Activated T-helper 17 cell treated with anti-CD3 and anti-CD28 coated beads, Interleukin-2, amount 50 U/mL, for 72 hours (primary cell): ENCODE measurements around the gene NSL1. TPM values are rescaled to one million over a fixed set of nuclear protein-coding genes. Genes with fewer than 3 reads are reported as not detected.
"Not testable (repeated sequence)": the region's sequence is repeated elsewhere in the genome, so short reads cannot be mapped to it uniquely, and the experiment has no call there.

ENCODE experiments used
- ATAC-seq: fragments of 150-1000 bp; cut with Tn5 transposase; replicated peaks from 2 replicates; pipeline ENCODE4 v1.10.0; 2021; ENCODE audit warnings: mild to moderate bottlenecking, moderate library complexity
- H3K27ac Mint-ChIP-seq: one replicate; pipeline ENCODE4 v1.8.0; 2022; ENCODE audit warnings: mixed read lengths
- H3K27me3 Mint-ChIP-seq: one replicate; pipeline ENCODE4 v1.8.0; 2022; ENCODE audit warnings: mixed read lengths
- H3K36me3 Mint-ChIP-seq: one replicate; pipeline ENCODE4 v1.8.0; 2022; ENCODE audit warnings: low read depth, mild to moderate bottlenecking, mixed read lengths
- H3K4me1 Mint-ChIP-seq: one replicate; pipeline ENCODE4 v1.8.0; 2022; ENCODE audit warnings: mixed read lengths
- H3K4me3 Mint-ChIP-seq: one replicate; pipeline ENCODE4 v1.8.0; 2022; ENCODE audit warnings: mild to moderate bottlenecking, mixed read lengths
- H3K9me3 Mint-ChIP-seq: one replicate; pipeline ENCODE4 v1.8.0; 2022; ENCODE audit warnings: mixed read lengths
- total RNA-seq, 2 donors: library from RNA; stranded (reverse); gene quantifications; one replicate each; pipeline ENCODE4 v1.2.3, GENCODE V29; 2022

The NSL1 gene
- total RNA-seq, 2 donors from 2014 or later = 26.2 to 40.0 TPM

DNA sequence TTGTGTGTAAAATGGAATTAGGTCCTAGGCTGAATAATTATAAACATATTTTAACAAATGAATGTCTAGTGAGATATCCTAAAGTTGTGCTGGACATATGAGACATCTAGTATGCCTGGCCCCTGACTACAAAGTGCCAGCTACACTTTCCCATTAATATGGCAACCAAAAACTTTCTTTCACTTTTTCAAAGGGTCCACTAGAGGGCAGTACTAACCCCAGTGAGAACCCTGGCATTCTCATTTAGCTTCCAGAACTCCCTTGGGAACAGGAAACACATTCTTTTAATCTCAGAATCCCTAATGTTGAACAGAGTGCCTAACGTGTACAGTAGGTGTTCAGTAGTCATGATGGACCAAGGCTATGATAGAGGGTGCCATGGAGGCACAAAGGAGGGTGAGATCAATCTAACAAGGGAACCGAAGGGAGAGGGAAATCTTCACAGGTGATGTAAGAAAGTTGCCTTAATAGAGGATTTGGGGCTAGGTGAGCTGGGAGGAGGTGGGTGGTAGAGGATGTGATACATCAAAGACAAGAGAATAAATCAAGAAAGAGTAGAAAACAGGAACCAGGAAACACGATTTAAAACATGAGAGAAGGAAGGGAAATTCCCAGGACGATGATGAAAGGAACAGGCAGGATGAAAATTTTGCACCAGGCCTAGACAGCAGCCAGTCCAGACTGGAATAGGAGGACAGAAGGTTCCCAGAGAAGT is 41.6 kb downstream of the NSL1 start:
- no peaks in the 10 kb centered on the region for H3K9me3 Mint-ChIP-seq
- peak; percentile 66 for ATAC-seq
- no peaks in the 10 kb centered on the region for H3K36me3 Mint-ChIP-seq
- peak overlapping the region; percentile 67 for H3K4me3 Mint-ChIP-seq
- no peaks in the 10 kb centered on the region for H3K27me3 Mint-ChIP-seq
- peaks cover 28% of the 10 kb centered on the region for H3K4me1 Mint-ChIP-seq
- H3K27ac Mint-ChIP-seq = peak overlapping the region; percentile 72

DNA sequence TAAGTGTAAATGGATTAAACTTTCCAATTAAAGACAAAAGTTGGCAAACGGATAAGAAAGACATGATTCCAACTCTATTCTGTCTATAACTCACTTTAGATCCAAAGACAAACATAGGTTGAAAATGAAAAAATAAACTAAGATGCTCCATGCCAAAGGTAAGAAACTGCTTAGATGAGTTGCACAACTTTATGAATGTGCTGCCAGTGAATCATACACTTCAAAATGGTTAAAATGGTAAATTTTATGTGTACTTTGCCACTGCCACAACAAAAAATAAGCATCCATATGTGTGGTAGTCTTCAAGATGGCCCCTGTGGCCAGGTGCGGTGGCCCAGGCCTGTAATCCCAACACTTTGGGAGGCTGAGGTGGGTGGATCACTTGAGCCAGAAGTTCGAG is 45.0 kb downstream of the NSL1 start:
- no peaks in the 10 kb centered on the region for H3K27me3 Mint-ChIP-seq
- H3K4me1 Mint-ChIP-seq = peaks cover 19% of the 10 kb centered on the region
- no peaks in the 10 kb centered on the region for H3K9me3 Mint-ChIP-seq
- ATAC-seq = no peak
- no peak overlapping the region for H3K27ac Mint-ChIP-seq
- no peak overlapping the region for H3K4me3 Mint-ChIP-seq
- peaks cover 9% of the 10 kb centered on the region for H3K36me3 Mint-ChIP-seq

DNA sequence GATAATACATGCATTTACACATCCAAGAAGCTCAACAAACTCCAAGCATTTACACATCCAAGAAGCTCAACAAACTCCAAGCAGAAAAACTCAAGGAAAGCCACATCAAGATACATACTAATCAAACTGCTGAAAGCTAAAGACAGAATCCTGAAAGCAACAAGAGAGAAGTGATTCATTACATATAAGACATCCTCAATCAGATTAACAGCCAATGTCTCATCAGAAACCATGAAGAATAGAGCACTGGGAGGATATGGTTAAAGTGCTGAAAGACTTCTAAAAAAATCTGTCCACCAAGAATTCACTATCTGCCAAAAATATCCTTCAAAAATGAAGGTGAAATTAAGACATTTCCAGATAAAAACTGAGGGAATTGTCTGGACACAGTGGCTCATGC is 46.3 kb downstream of the NSL1 start:
- ATAC-seq = no peak
- H3K9me3 Mint-ChIP-seq = no peaks in the 10 kb centered on the region
- no peaks in the 10 kb centered on the region for H3K27me3 Mint-ChIP-seq
- H3K4me1 Mint-ChIP-seq = peaks cover 17% of the 10 kb centered on the region
- no peak overlapping the region for H3K4me3 Mint-ChIP-seq
- no peak overlapping the region for H3K27ac Mint-ChIP-seq
- peaks cover 15% of the 10 kb centered on the region for H3K36me3 Mint-ChIP-seq

DNA sequence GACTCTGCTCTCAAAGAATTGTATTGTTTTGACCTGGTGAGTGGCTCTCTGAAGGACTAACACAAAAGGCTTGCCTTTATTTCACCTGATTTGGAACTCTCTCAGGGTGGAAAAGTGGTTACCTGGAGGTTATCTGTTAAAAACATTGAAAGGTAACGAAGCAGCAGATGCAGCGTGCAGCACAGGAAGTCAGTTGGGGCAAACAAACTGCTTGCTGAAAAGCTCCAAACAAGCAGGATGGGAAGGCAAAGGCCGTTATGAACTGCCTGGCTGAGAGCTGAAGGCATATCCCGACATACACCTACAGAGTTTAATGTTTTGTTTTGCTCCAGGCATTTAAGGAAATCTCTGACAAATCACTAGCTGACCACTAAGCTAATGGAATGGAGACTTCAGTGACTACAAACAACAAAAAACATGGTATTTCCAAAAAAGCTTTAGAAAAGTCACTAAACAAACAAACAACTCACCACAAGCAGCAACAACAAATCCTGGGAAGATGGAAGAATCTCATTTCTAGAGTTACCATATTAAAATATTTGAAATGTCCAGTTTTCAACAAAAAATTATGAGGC is 47.6 kb downstream of the NSL1 start:
- H3K9me3 Mint-ChIP-seq = no peaks in the 10 kb centered on the region
- no peak for ATAC-seq
- H3K4me3 Mint-ChIP-seq = peak overlapping the region; percentile 20
- no peaks in the 10 kb centered on the region for H3K27me3 Mint-ChIP-seq
- H3K36me3 Mint-ChIP-seq = peaks cover 15% of the 10 kb centered on the region
- peaks cover 11% of the 10 kb centered on the region for H3K4me1 Mint-ChIP-seq
- no peak overlapping the region for H3K27ac Mint-ChIP-seq

DNA sequence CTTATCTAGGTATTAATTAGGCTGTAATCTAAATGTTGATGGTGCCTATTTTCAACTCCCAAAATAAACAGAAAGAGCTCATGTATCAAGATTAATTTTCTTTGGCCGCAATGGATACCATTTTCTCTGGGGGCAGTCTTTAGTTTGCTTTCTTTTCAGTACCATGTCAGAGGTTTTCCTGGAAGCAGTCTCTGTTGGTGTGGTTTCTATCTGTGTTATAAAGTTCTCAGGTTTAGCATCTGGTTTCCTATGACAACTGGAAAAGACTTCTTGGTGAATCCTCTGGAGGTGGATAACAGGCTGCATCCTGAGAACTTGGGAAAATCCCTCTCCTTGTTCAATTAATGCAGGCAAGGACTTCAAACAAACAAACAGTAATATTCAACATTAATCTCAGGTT is 53.2 kb downstream of the NSL1 start:
- Mint-ChIP-seq H3K27me3 (no peaks in the 10 kb centered on the region), H3K27ac (peak overlapping the region; percentile 84), H3K9me3 (no peaks in the 10 kb centered on the region), H3K4me3 (peak overlapping the region; percentile 28), H3K36me3 (peaks cover 37% of the 10 kb centered on the region), H3K4me1 (peaks cover 8% of the 10 kb centered on the region)
- peak; percentile 47 for ATAC-seq

DNA sequence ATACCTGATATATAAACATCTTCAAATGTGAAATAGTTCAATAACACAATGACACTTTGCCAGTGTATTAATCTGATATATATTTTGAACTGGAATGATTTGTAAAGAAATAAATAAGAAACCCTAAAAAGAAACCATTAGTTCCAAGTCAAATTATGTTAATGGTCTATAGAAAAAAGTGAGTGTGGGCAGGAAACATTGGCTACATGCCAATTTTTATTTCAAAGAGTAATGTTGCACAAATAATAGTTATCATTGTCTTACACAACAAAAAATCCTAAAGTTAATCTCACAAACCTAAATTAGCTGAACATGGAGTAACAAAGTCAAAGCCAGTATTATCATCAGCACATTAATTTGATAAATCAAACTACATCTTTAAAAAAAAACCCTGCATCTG is 54.0 kb downstream of the NSL1 start:
- no peak overlapping the region for H3K4me3 Mint-ChIP-seq
- H3K4me1 Mint-ChIP-seq = peaks cover 9% of the 10 kb centered on the region

DNA sequence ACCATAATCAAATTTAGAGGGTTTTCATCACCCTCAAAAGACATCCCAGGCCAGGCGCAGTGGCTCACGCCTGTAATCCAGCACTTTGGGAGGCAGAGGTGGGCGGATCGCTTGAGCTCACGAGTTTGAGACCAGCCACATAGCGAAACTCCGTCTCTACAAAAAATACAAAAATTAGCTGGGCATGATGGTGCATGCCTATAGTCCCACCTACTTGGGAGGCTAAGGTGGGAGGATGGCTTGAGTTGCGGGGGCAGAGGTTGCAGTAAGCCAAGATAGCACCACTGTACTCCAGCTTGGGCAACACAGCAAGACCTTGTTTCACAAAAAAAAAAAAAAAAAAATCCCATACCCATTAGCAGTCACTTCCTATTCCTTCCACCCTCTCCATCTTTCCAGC is 58.5 kb downstream of the NSL1 start:
- H3K9me3 Mint-ChIP-seq = no peaks in the 10 kb centered on the region
- peaks cover 19% of the 10 kb centered on the region for H3K4me1 Mint-ChIP-seq
- no peaks in the 10 kb centered on the region for H3K27me3 Mint-ChIP-seq
- H3K4me3 Mint-ChIP-seq = no peak overlapping the region
- H3K27ac Mint-ChIP-seq = no peak overlapping the region
- H3K36me3 Mint-ChIP-seq = peaks cover 30% of the 10 kb centered on the region
- ATAC-seq = no peak

More for the DNA sequence above, 54.0 kb downstream of the NSL1 start:
- Mint-ChIP-seq H3K36me3 (peaks cover 45% of the 10 kb centered on the region), H3K9me3 (no peaks in the 10 kb centered on the region), H3K27me3 (no peaks in the 10 kb centered on the region), H3K27ac (no peak overlapping the region)
- ATAC-seq = no peak

DNA sequence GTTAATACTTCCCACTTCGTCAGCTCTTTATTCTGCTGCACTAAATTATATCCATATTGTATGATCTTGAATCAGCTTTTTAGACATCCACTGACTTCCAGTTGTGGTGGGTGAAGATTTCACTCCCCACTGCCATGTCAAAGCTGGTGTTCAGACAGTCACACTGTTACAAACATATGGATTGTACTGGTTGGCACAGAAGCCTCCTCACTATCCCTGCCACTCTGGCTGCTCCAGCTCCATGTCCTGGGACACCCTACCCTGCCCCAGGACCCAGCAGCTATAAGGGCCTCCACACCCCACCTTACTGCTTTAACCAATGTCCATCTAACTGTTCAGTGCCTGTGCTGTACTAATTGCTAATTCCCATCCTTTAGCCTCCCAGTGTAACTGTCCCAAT is 59.9 kb downstream of the NSL1 start:
- no peaks in the 10 kb centered on the region for H3K27me3 Mint-ChIP-seq
- H3K36me3 Mint-ChIP-seq = peaks cover 22% of the 10 kb centered on the region
- H3K4me1 Mint-ChIP-seq = peaks cover 23% of the 10 kb centered on the region
- ATAC-seq = no peak
- H3K4me3 Mint-ChIP-seq = no peak overlapping the region
- H3K9me3 Mint-ChIP-seq = no peaks in the 10 kb centered on the region
- no peak overlapping the region for H3K27ac Mint-ChIP-seq

DNA sequence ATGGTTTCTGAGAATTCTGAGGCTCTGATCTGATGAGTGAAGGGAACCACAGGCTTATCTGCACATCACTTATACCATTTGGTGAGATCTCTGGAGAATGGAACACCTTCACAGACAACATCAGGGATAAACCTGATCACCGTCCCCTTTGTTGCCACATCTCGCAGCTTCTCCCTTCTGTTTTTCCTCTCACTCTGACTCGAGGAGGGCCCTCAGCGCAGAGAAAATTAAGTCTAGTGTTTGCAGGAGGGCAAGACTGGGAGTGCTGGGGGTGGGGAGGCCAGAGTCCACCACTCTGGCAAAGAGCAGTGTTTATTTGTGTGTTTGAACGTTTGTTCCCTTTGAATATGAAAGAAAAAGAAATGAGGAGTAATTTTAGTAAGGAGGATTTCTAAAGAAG is 63.0 kb downstream of the NSL1 start:
- peaks cover 13% of the 10 kb centered on the region for H3K36me3 Mint-ChIP-seq
- peak overlapping the region; percentile 66 for H3K4me3 Mint-ChIP-seq
- peaks cover 27% of the 10 kb centered on the region for H3K4me1 Mint-ChIP-seq
- no peaks in the 10 kb centered on the region for H3K27me3 Mint-ChIP-seq
- peak overlapping the region; percentile 88 for H3K27ac Mint-ChIP-seq
- no peaks in the 10 kb centered on the region for H3K9me3 Mint-ChIP-seq
- ATAC-seq = peak; percentile 5

DNA sequence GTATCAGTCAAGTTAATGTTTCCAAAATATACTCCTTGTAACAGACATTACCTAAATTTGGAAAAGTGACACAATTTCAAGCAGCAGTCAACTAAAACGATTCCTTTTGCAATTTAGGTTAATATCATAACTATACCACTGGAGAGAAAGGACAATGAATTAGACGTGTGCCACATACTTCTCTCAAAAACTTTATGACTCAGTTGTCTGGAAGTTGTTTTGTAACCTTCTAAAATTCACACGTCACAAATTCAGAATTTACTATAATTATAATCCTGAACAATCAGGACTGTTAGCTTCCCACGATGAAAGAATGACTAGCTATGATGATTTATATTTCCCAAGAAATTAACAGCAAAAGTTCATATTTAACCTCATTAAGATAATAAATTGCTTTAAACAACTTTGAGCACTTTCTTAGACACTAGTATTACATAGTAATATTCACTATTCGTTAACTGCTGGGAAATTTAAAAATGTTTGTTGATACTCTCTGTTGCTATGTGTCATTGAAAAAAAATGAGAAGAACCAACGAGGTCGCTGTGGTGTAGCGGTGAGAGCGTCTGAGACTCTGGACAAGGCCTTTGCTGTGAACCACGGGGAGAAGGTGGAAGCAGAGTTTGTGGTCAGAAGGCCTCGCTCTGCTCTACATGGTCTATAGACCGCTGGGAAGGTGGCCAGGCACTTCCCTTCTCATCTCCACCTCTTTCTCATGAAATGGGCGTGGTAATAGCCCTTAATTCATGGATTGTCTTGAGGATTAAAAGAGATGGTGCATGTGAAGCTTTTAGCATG is 64.0 kb downstream of the NSL1 start:
- H3K9me3 Mint-ChIP-seq = no peaks in the 10 kb centered on the region
- ATAC-seq = peak; percentile 78
- H3K36me3 Mint-ChIP-seq = peaks cover 3% of the 10 kb centered on the region
- peak overlapping the region; percentile 88 for H3K27ac Mint-ChIP-seq
- H3K4me1 Mint-ChIP-seq = peaks cover 30% of the 10 kb centered on the region
- no peaks in the 10 kb centered on the region for H3K27me3 Mint-ChIP-seq
- H3K4me3 Mint-ChIP-seq = peak overlapping the region; percentile 66

DNA sequence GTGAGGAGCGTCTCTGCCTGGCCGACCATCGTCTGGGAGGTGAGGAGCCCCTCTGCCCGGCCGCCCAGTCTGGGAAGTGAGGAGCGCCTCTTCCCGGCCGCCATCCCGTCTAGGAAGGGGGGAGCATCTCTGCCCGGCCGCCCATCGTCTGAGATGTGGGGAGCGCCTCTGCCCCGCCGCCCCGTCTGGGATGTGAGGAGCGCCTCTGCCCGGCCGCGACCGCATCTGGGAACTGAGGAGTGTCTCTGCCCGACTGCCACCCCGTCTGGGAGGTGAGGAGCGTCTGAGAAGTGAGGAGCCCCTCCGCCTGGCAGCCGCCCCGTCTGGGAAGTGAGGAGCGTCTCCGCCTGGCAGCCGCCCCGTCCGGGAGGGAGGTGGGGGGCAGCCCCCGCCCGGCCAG is 66.9 kb downstream of the NSL1 start:
- H3K4me1 Mint-ChIP-seq = peaks cover 43% of the 10 kb centered on the region
- H3K27ac Mint-ChIP-seq = not testable (repeated sequence)

DNA sequence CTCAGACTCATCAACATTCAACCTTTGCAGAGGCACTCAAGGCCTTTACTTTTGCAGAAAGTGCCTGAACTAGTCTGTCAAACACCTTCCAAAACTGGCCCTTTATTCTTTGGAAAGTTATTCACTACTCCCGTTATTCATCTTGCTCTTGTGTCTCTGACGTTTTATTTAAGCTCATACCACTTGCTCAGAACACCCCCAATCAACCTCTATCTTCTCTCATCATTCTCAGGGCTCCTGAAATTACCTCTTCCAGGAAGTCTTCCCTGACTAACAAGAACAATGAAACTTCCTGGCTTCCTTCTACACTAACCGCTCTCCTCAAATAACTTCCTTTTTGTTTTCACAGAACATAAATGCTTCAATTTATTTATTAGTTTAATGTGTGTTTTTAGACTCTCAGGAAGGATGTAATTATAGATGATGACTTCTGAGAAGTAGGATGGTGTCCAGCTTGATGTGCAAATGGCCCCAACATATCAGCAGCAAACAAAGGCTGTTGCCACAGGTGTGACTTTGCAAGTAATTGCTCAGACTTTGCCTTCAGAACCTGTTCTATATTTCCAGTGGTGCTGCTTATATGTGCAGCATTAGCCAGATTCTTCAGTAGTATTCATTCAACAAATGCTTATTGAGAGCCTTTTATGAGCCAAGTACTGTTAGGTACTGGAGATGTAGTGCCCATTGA is 69.2 kb downstream of the NSL1 start:
- no peaks in the 10 kb centered on the region for H3K9me3 Mint-ChIP-seq
- peak overlapping the region; percentile 80 for H3K27ac Mint-ChIP-seq
- peak; percentile 58 for ATAC-seq
- peaks cover 2% of the 10 kb centered on the region for H3K27me3 Mint-ChIP-seq
- peaks cover 28% of the 10 kb centered on the region for H3K4me1 Mint-ChIP-seq
- no peaks in the 10 kb centered on the region for H3K36me3 Mint-ChIP-seq
- peak overlapping the region; percentile 71 for H3K4me3 Mint-ChIP-seq

More for the DNA sequence above, 66.9 kb downstream of the NSL1 start:
- not testable (repeated sequence) for H3K27me3 Mint-ChIP-seq, H3K4me3 Mint-ChIP-seq, H3K36me3 Mint-ChIP-seq, H3K9me3 Mint-ChIP-seq, ATAC-seq

DNA sequence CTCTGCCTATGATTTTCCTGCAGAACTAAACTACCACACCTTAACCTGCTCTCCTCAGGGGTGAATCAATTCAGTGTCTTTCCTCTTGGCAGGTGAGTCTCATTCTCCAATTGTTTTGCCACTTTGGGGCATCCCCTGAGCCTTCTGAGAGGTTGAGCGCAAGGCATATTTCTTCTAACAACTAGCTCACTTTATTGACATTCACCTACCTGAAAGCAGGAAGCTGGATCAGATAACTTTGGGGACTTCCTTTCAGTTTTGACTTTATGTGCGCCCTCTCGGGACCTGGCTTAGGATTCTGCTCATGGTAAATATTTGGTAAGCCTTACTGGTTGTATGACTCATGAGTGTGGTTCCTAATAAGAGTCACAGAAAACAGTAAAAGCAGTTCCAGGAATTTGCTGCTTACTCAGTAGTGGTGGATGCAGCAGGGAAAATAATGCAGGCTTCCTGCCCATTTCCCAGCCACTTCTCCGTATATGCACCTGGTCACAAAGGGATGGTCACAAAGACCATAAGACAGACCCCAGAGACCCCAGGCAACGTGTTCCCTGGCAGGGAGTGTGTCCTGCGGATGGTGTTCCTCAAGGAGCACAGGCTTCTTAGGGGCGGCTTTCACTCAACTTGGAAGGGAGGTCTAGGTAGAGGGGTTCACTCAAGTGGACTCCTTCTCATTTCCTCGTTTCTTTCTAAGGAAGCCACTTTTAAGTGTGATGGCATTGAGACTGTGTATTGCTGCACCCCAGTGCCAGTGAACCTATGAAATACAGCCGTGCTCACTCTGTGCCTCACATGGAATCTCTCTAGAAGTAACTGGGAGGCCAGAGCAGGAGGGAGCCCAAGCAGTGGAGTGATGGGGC is 70.0 kb downstream of the NSL1 start:
- H3K9me3 Mint-ChIP-seq = no peaks in the 10 kb centered on the region
- H3K4me1 Mint-ChIP-seq = peaks cover 23% of the 10 kb centered on the region
- peak overlapping the region; percentile 80 for H3K27ac Mint-ChIP-seq
- peak overlapping the region; percentile 71 for H3K4me3 Mint-ChIP-seq
- H3K27me3 Mint-ChIP-seq = peaks cover 3% of the 10 kb centered on the region
- peak; percentile 84 for ATAC-seq
- no peaks in the 10 kb centered on the region for H3K36me3 Mint-ChIP-seq

DNA sequence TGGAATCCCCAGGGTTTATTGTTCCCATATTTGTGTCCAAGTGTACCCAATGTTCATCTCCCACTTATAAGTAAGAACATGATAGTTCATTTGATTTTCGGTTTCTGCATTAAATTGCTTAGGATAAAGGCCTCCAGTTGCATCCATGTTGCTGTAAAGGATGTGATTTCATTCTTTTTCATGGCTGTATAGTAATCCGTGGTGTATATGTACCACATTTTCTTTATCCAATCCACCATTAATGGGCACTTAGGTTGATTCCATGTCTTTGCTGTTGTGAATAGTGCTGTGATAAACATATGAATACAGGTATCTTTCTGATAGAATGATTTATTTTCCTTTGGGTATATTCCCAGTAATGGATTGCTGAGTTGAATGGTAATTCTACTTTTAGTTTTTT is 71.9 kb downstream of the NSL1 start:
- Mint-ChIP-seq H3K36me3 (no peaks in the 10 kb centered on the region), H3K4me3 (no peak overlapping the region), H3K27ac (no peak overlapping the region), H3K4me1 (peaks cover 20% of the 10 kb centered on the region), H3K9me3 (no peaks in the 10 kb centered on the region), H3K27me3 (peaks cover 3% of the 10 kb centered on the region)
- ATAC-seq = no peak
